OCI-LY3 (cell line): Measurements from ENCODE around the gene RGSL1.

Experiments
- H2AFZ ChIP-seq: fragments of 200-600, 300-600 bp; shearing (Covaris generic); 2 replicates; pipeline ENCODE4 v1.6.0; 2014; ENCODE audit warnings: antibody characterized with exemption, low read depth, low read length
- H3K27ac ChIP-seq: fragments of 200-600, 300-600 bp; sonication (generic); 2 replicates; pipeline ENCODE4 v1.5.1; 2014; ENCODE audit warnings: mild to moderate bottlenecking, low read length, moderate library complexity, mixed read lengths
- H3K27me3 ChIP-seq: fragments of 200-600, 300-600 bp; sonication (generic); 2 replicates; pipeline ENCODE4 v1.6.1; 2014; ENCODE audit warnings: low read depth, low read length, mixed read lengths
- H3K36me3 ChIP-seq: fragments of 200-600, 300-600 bp; sonication (generic); replicated peaks from 2 replicates; pipeline ENCODE3; 2014; ENCODE audit warnings: low read depth, low read length, mixed read lengths
- H3K4me1 ChIP-seq: fragments of 300-600, 200-600 bp; sonication (generic); 2 replicates; pipeline ENCODE4 v1.6.1; 2014; ENCODE audit warnings: low read length, mixed read lengths
- H3K4me2 ChIP-seq: fragments of 200-600, 300-600 bp; sonication (generic); 2 replicates; pipeline ENCODE4 v1.6.1; 2014; ENCODE audit warnings: low read length, mixed read lengths
- H3K4me3 ChIP-seq: fragments of 300-600, 200-600 bp; sonication (generic); 2 replicates; pipeline ENCODE4 v1.5.1; 2014; ENCODE audit warnings: antibody characterized with exemption, mild to moderate bottlenecking, low read length, moderate library complexity
- H3K79me2 ChIP-seq: fragments of 300-600, 200-600 bp; shearing (Covaris generic); 2 replicates; pipeline ENCODE4 v1.6.1; 2014; ENCODE audit warnings: mild to moderate bottlenecking, low read length, mixed read lengths
- H3K9ac ChIP-seq: fragments of 300-600, 200-600 bp; shearing (Covaris generic); 2 replicates; pipeline ENCODE4 v1.6.0; 2014; ENCODE audit warnings: mild to moderate bottlenecking, low read length, moderate library complexity
- H3K9me3 ChIP-seq: fragments of 200-600, 300-600 bp; shearing (Covaris generic); 2 replicates; pipeline ENCODE4 v1.6.1; 2014; ENCODE audit warnings: low read length, mixed read lengths; ENCODE audit not compliant: insufficient read depth
- H4K20me1 ChIP-seq: fragments of 200-600, 300-600 bp; sonication (generic); 2 replicates; pipeline ENCODE4 v1.6.1; 2016; ENCODE audit warnings: low read length, mixed read lengths; ENCODE audit not compliant: insufficient read depth
- EZH2phosphoT487 ChIP-seq: fragments of 200-600 bp; shearing (Covaris generic); IDR thresholded peaks from 2 replicates; pipeline ENCODE4 v1.6.1; 2018; ENCODE audit warnings: antibody characterized with exemption, mixed run types, low read depth
- TF ChIP-seq, protein P1 (sequence below): fragments of 200-600, 300-600 bp; sonication (generic); IDR thresholded peaks from 2 replicates; pipeline ENCODE4 v1.5.1; 2014; ENCODE audit warnings: antibody characterized with exemption, low read length, low read depth

Gene RGSL1

DNA sequence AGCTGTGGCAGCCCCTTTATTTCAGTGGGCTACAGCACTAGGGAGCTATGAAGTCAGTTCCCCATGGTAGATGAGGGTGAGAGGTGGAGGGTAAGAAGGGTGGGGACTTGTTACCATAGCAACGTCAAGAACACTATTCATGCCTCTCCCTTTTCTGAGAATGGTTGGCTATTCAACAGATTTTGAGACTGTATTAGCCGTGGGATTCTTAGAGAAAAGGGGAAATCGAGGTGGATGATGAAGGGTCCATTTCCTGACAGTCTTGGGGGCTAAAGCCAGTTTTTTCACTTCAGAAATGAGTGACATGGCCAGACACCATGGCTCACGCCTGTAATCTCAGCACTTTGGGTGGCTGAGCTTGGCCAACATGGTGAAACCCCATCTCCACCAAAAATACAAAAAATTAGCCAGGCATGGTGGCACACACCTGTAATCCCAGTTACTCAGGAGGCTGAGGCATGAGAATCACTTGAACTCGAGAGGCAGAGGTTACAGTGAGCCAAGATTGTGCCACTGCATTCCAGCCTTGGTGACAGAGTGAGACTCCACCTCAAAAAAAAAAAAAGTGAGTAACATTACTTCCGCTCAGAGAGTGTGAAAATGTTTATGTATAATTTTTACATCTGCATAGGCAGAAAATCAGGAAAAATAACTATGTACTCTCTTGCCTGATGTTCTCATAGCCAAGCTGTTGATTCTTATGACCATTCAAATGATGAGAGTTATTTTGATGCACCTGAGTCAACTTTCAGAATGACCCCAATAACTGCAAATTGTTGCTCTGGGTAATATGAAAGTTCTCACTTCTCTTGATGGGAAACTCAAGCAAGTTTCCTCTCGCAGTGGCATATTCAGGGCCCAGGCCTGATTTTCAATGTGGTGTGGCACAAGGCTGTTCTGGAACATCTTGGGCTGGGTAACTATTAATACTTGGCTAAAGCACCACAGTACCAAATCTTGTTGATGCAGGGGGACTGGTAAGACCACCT is 23.2 kb upstream of the RGSL1 start:
- Histone ChIP-seq H3K9ac (peak overlapping the region; percentile 31; the same call in 1 of the 2 replicates), H4K20me1 (no peaks in the 10 kb centered on the region), H3K9me3 (no peaks in the 10 kb centered on the region), H3K27me3 (peaks cover 4% of the 10 kb centered on the region; the same call in 1 of the 2 replicates), H3K4me3 (peak overlapping the region; percentile 17; the same call in 1 of the 2 replicates), H2AFZ (no peak overlapping the region; the same call in 1 of the 2 replicates), H3K79me2 (no peaks in the 10 kb centered on the region), H3K27ac (peak overlapping the region; percentile 83), H3K36me3 (no peaks in the 10 kb centered on the region), H3K4me2 (peak overlapping the region; percentile 62), H3K4me1 (peaks cover 48% of the 10 kb centered on the region)
- 0 out of 2 replicates have a peak, but pooled peaks have one; percentile 21 for TF ChIP-seq EZH2phosphoT487
- TF ChIP-seq, protein P1, sequence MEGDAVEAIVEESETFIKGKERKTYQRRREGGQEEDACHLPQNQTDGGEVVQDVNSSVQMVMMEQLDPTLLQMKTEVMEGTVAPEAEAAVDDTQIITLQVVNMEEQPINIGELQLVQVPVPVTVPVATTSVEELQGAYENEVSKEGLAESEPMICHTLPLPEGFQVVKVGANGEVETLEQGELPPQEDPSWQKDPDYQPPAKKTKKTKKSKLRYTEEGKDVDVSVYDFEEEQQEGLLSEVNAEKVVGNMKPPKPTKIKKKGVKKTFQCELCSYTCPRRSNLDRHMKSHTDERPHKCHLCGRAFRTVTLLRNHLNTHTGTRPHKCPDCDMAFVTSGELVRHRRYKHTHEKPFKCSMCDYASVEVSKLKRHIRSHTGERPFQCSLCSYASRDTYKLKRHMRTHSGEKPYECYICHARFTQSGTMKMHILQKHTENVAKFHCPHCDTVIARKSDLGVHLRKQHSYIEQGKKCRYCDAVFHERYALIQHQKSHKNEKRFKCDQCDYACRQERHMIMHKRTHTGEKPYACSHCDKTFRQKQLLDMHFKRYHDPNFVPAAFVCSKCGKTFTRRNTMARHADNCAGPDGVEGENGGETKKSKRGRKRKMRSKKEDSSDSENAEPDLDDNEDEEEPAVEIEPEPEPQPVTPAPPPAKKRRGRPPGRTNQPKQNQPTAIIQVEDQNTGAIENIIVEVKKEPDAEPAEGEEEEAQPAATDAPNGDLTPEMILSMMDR, result no peak

DNA sequence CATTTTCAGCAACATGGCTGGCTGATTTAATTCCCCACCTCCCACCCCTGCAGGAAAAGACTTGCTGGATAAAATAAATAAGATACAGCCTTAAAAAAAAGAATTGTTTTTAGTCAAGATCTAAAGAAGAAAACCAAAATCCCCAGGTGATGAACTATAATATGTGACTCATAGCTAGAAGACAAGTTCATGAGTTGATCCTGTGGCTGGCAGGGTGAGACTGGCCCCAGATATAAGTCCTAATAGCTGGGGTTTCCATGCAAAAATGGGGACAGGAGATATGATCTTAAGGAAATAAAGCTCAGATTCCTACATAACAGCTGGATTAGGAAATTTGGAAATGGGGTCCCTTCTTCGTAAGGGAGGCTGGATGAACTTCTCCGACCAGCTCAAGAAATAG is 21.9 kb upstream of the RGSL1 start:
- peak overlapping the region; percentile 17 for H3K4me3 ChIP-seq
- no peak overlapping the region for H2AFZ ChIP-seq
- no peak for TF ChIP-seq EZH2phosphoT487
- TF ChIP-seq, protein P1, result no peak
- no peaks in the 10 kb centered on the region for H4K20me1 ChIP-seq
- H3K27me3 ChIP-seq, result peaks cover 4% of the 10 kb centered on the region; the same call in 1 of the 2 replicates
- H3K4me2 ChIP-seq, result peak overlapping the region; percentile 62
- H3K36me3 ChIP-seq, result no peaks in the 10 kb centered on the region
- H3K4me1 ChIP-seq, result peaks cover 48% of the 10 kb centered on the region
- peak overlapping the region; percentile 83 for H3K27ac ChIP-seq
- no peaks in the 10 kb centered on the region for H3K79me2 ChIP-seq
- H3K9ac ChIP-seq, result peak overlapping the region; percentile 31; the same call in 1 of the 2 replicates
- no peaks in the 10 kb centered on the region for H3K9me3 ChIP-seq

DNA sequence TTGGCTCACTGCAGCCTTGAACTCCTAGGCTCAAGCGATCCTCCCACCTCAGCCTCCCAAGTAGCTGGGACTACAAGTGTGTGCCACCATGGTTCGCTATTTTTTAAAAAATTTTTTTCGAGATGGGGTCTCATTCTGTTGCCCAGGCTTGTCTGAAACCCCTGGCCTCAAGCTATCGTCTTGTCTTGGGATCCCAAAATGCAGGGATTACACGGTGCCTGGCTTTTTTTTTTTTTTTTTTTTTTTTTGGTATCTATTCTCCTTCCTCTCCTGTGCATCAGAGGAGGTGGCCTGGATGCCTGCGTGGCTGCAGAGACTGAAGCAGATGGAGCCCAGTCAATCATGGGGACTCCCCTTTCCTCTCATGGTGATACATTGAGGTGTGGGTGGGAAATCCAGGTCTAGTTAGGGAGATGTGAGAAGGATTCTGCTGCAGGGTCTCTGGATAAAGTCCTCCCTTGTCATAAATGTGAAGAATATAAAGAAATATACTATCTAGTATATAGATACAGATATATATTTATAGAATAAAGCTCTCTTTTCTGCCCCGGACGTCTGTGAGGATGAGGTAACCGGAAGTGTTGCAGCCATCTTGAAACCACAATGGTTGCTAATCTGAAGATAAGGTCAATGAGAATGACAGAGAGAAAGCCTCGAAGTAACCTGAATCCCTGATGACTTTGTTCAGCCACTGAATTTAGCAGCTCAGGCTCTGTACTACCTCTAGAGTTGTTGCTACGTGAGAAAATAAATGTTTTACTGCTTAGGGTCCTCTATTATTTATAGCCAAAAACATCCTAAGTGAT is 19.5 kb upstream of the RGSL1 start:
- no peak overlapping the region for H3K27ac ChIP-seq
- no peak overlapping the region; the same call in 1 of the 2 replicates for H3K4me2 ChIP-seq
- no peak for TF ChIP-seq EZH2phosphoT487
- TF ChIP-seq, protein P1, result no peak
- no peak overlapping the region for H3K4me3 ChIP-seq
- H3K36me3 ChIP-seq, result no peaks in the 10 kb centered on the region
- H3K9me3 ChIP-seq, result no peaks in the 10 kb centered on the region
- peaks cover 54% of the 10 kb centered on the region for H3K4me1 ChIP-seq
- H2AFZ ChIP-seq, result no peak overlapping the region
- no peak overlapping the region for H3K9ac ChIP-seq
- H4K20me1 ChIP-seq, result no peaks in the 10 kb centered on the region
- H3K79me2 ChIP-seq, result no peaks in the 10 kb centered on the region
- peaks cover 4% of the 10 kb centered on the region; the same call in 1 of the 2 replicates for H3K27me3 ChIP-seq
